Measurements from ENCODE around the gene PRPF8. TPM values are rescaled to one million over a fixed set of nuclear protein-coding genes. Genes with fewer than 3 reads are reported as not detected.

The PRPF8 gene
- polyA plus RNA-seq, 1 of the 3 experiments (the other 2 are of a cell fraction) = 149 TPM

GRCh38 chr17:1714427-1714979 is 29.8 kb upstream of the PRPF8 start:
- Histone ChIP-seq H3K4me1 (ENCODE audit: control insufficient read depth in 1 of 2, insufficient read depth in 2 of 2, low read depth in 1 of 2, low read length in 1 of 2) (peaks cover 19 to 33% of the 10 kb centered on the region in 2 experiments; a peak in 3 of 4 replicates), H3K36me3 (replicated peaks in 1 of 2; ENCODE audit: control insufficient read depth in 1 of 2, insufficient read depth in 2 of 2, low read length in 1 of 2) (peaks cover 26 to 31% of the 10 kb centered on the region in 2 experiments), H3K4me2 (peak overlapping the region; percentile 99), H2AFZ (ENCODE audit: low read depth) (no peak overlapping the region), H3F3A (replicated peaks; ENCODE audit: insufficient read depth) (peaks cover 52% of the 10 kb centered on the region), H3K9me3 (no peaks in the 10 kb centered on the region), H3K9me2 (no peaks in the 10 kb centered on the region), H3K4me3 (ENCODE audit: low read depth in 2 of 2, low read length in 1 of 2) (peak overlapping the region; percentile 77 to 95), H3K27me3 (ENCODE audit: insufficient read depth) (no peaks in the 10 kb centered on the region), H3K79me2 (ENCODE audit: insufficient read depth) (peaks cover 64% of the 10 kb centered on the region), H3K9ac (peak overlapping the region; percentile 98), H4K20me1 (ENCODE audit: insufficient read depth) (peaks cover 48% of the 10 kb centered on the region), H3K27ac (ENCODE audit: low read depth in 2 of 2, low read length in 1 of 2) (peak overlapping the region; percentile 81 to 98)
- 5% methylated on average over 15 of the region's 19 CpGs for WGBS (ENCODE audit: low lambda C conversion rate)
- ChIA-PET CTCF (interaction anchor here (1.5 to 8.4 kb wide), 4 partner anchors 53 to 195 kb away, joined by 3 to 112 read pairs (median 6); no protein-coding TSS in a partner anchor), POLR2A (interaction anchor here (0.5 to 0.6 kb wide), 2 partner anchors 13 to 45 kb away, joined by 3 read pairs; no protein-coding TSS in a partner anchor)
- DNase-seq = peak; percentile 63
- TF ChIP-seq, protein P1, sequence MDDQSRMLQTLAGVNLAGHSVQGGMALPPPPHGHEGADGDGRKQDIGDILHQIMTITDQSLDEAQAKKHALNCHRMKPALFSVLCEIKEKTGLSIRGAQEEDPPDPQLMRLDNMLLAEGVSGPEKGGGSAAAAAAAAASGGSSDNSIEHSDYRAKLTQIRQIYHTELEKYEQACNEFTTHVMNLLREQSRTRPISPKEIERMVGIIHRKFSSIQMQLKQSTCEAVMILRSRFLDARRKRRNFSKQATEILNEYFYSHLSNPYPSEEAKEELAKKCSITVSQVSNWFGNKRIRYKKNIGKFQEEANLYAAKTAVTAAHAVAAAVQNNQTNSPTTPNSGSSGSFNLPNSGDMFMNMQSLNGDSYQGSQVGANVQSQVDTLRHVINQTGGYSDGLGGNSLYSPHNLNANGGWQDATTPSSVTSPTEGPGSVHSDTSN (IDR thresholded peaks at IDR 0.05) = peak; percentile 80
- TF ChIP-seq SMC3 (IDR thresholded peaks at IDR 0.05; ENCODE audit: low read depth, low read length) (no peak), RXRA (IDR thresholded peaks at IDR 0.05; ENCODE audit: borderline replicate concordance, low read depth) (peak; percentile 77; the same call in 1 of the 2 replicates), TAF1 (IDR thresholded peaks at IDR 0.05; ENCODE audit: borderline replicate concordance, low read depth, low read length) (peak; percentile 42; the same call in 1 of the 2 replicates), TCF12 (IDR thresholded peaks at IDR 0.05) (peak; percentile 96), EP300 (IDR thresholded peaks at IDR 0.05; ENCODE audit: borderline replicate concordance in 1 of 2, low read depth in 1 of 2, low read length in 1 of 2) (peak in 1 of 2 experiments; percentile 80; a peak in 1 of 4 replicates), RAD21 (IDR thresholded peaks at IDR 0.05; ENCODE audit: low read length) (no peak), FOSL2 (IDR thresholded peaks at IDR 0.05; ENCODE audit: borderline replicate concordance, low read depth) (peak; percentile 88), REST (IDR thresholded peaks at IDR 0.05; ENCODE audit: low read depth, low read length) (peak; percentile 38; the same call in 1 of the 2 replicates), NRF1 (IDR thresholded peaks at IDR 0.05; ENCODE audit: low read depth, low read length) (no peak), RFX5 (IDR thresholded peaks at IDR 0.05; ENCODE audit: low read length) (no peak), SIN3A (IDR thresholded peaks at IDR 0.05; ENCODE audit: borderline replicate concordance, low read depth, low read length) (peak; percentile 95), CTCF (IDR thresholded peaks at IDR 0.05) (no peak), USF2 (IDR thresholded peaks at IDR 0.05; ENCODE audit: borderline replicate concordance, low read depth, low read length) (no peak), EZH2phosphoT487 (IDR thresholded peaks at IDR 0.05; ENCODE audit: borderline replicate concordance, low read depth) (no peak), CHD2 (IDR thresholded peaks at IDR 0.05; ENCODE audit: low read length, partially characterized antibody) (no peak), YY1 (IDR thresholded peaks at IDR 0.05; ENCODE audit: low read depth) (peak; percentile 56; the same call in 1 of the 2 replicates), TEAD4 (IDR thresholded peaks at IDR 0.05; ENCODE audit: borderline replicate concordance, insufficient read depth) (peak; percentile 100), ELF1 (IDR thresholded peaks at IDR 0.05) (no peak)
- TF ChIP-seq, protein P2, sequence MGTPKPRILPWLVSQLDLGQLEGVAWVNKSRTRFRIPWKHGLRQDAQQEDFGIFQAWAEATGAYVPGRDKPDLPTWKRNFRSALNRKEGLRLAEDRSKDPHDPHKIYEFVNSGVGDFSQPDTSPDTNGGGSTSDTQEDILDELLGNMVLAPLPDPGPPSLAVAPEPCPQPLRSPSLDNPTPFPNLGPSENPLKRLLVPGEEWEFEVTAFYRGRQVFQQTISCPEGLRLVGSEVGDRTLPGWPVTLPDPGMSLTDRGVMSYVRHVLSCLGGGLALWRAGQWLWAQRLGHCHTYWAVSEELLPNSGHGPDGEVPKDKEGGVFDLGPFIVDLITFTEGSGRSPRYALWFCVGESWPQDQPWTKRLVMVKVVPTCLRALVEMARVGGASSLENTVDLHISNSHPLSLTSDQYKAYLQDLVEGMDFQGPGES (IDR thresholded peaks at IDR 0.05; ENCODE audit: low read depth, low read length) = no peak
- TF ChIP-seq, protein P3, sequence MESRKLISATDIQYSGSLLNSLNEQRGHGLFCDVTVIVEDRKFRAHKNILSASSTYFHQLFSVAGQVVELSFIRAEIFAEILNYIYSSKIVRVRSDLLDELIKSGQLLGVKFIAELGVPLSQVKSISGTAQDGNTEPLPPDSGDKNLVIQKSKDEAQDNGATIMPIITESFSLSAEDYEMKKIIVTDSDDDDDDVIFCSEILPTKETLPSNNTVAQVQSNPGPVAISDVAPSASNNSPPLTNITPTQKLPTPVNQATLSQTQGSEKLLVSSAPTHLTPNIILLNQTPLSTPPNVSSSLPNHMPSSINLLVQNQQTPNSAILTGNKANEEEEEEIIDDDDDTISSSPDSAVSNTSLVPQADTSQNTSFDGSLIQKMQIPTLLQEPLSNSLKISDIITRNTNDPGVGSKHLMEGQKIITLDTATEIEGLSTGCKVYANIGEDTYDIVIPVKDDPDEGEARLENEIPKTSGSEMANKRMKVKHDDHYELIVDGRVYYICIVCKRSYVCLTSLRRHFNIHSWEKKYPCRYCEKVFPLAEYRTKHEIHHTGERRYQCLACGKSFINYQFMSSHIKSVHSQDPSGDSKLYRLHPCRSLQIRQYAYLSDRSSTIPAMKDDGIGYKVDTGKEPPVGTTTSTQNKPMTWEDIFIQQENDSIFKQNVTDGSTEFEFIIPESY (IDR thresholded peaks at IDR 0.05; ENCODE audit: borderline replicate concordance, low read depth) = no peak
